Central memory CD8-positive, alpha-beta T cell (primary cell): Measurements from ENCODE around the gene LRP5.
"Not testable (repeated sequence)": the region's sequence is repeated elsewhere in the genome, so short reads cannot be mapped to it uniquely, and the experiment has no call there.

Source experiments
- ATAC-seq: fragments of 150-1000 bp; cut with Tn5 transposase; replicated peaks from 2 replicates; pipeline ENCODE4 v1.10.0; 2022; ENCODE audit warnings: mild to moderate bottlenecking, moderate FRiP score, moderate number of reproducible peaks; ENCODE audit not compliant: poor library complexity, severe bottlenecking; ENCODE audit errors: extremely low read depth
- DNase-seq, 2 donors: peaks; one replicate each; pipeline ENCODE4 v3.0.0; 2021; ENCODE audit warnings: low spot score in 2 of 2
- H3K27ac Mint-ChIP-seq: one replicate; pipeline ENCODE4 v1.8.0; 2022; ENCODE audit warnings: low read depth, mild to moderate bottlenecking, moderate library complexity, mixed read lengths
- H3K27me3 Mint-ChIP-seq: one replicate; pipeline ENCODE4 v1.8.0; 2022; ENCODE audit warnings: mixed read lengths
- H3K36me3 Mint-ChIP-seq: one replicate; pipeline ENCODE4 v1.8.0; 2022; ENCODE audit warnings: mild to moderate bottlenecking, moderate library complexity, mixed read lengths; ENCODE audit not compliant: insufficient read depth
- H3K4me1 Mint-ChIP-seq: one replicate; pipeline ENCODE4 v1.8.0; 2022; ENCODE audit warnings: mixed read lengths
- H3K4me3 Mint-ChIP-seq: one replicate; pipeline ENCODE4 v1.8.0; 2022; ENCODE audit warnings: mild to moderate bottlenecking, moderate library complexity, mixed read lengths
- H3K9me3 Mint-ChIP-seq: one replicate; pipeline ENCODE4 v1.8.0; 2022; ENCODE audit warnings: mixed read lengths

Gene LRP5

GRCh38 chr11:68457216-68457897, 145.0 kb downstream of the LRP5 start:
- Mint-ChIP-seq H3K4me1 (peaks cover 9% of the 10 kb centered on the region), H3K27ac (peak overlapping the region; percentile 46), H3K9me3 (no peaks in the 10 kb centered on the region), H3K4me3 (no peak overlapping the region), H3K27me3 (no peaks in the 10 kb centered on the region), H3K36me3 (peaks cover 18% of the 10 kb centered on the region)
- no peak for DNase-seq
- no peak for ATAC-seq

DNA sequence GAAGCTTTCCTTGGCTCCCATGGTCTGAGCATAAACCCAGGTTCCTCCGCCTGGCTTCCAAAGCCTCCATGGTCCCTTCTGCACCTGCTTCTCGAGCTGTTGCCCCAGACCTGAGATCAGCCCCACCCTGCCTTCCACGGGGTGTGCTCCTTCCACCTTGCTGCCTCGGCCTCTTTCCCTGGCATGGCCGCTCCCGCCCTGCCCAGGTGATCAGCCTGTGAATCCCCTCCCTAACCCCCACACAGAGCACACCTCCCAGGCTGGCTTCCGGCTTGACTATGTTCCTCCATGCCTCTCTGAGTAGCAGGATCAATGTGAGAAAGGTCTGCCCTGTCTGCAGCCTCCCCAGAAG, 145.5 kb downstream of the LRP5 start:
- DNase-seq (no peak), ATAC-seq (no peak)
- no peak overlapping the region for H3K4me3 Mint-ChIP-seq
- peaks cover 14% of the 10 kb centered on the region for H3K4me1 Mint-ChIP-seq
- peaks cover 18% of the 10 kb centered on the region for H3K36me3 Mint-ChIP-seq
- H3K27ac Mint-ChIP-seq = peak overlapping the region; percentile 46
- H3K27me3 Mint-ChIP-seq = no peaks in the 10 kb centered on the region
- H3K9me3 Mint-ChIP-seq = no peaks in the 10 kb centered on the region

DNA sequence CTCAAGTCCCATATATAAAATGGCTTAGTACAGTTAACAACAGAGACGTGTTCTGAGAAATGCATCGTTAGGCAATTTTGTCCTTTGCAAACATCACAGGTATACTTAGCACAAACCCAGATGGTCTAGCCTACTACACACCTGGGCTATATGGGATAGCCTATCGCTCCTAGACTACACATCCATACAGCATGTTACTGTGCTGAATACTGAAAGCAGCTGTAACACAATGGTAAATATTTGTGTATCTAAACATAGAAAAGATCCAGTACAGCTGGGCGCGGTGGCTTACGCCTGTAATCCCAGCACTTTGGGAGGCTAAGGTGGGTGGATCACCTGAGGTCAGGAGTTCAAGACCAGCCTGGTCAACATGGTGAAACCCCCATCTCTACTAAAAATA, 145.9 kb downstream of the LRP5 start:
- DNase-seq, ATAC-seq, H3K27me3 Mint-ChIP-seq, H3K9me3 Mint-ChIP-seq: not testable (repeated sequence)
- peak overlapping the region; percentile 46 for H3K27ac Mint-ChIP-seq
- H3K4me1 Mint-ChIP-seq = peaks cover 18% of the 10 kb centered on the region
- peaks cover 18% of the 10 kb centered on the region for H3K36me3 Mint-ChIP-seq
- H3K4me3 Mint-ChIP-seq = peak overlapping the region; percentile 40

- Mint-ChIP-seq H3K4me1 (peaks cover 35% of the 10 kb centered on the region), H3K4me3 (peak overlapping the region; percentile 73), H3K27me3 (no peaks in the 10 kb centered on the region), H3K9me3 (no peaks in the 10 kb centered on the region), H3K36me3 (peaks cover 18% of the 10 kb centered on the region), H3K27ac (peak overlapping the region; percentile 97)
- peak; percentile 91 to 94 for DNase-seq
- ATAC-seq = peak; percentile 94
These were observed 147.7 kb downstream of the LRP5 start for GRCh38 chr11:68459886-68460740.

- H3K4me3 Mint-ChIP-seq = peak within 1 kb of the TSS; percentile 73
- H3K9me3 Mint-ChIP-seq = no peaks in the 10 kb centered on the region
- H3K36me3 Mint-ChIP-seq = peaks cover 18% of the 10 kb centered on the region
- peak; percentile 22 for ATAC-seq
- no peak for DNase-seq
- H3K27ac Mint-ChIP-seq = peak within 1 kb of the TSS; percentile 97
- H3K27me3 Mint-ChIP-seq = no peaks in the 10 kb centered on the region
- peaks cover 43% of the 10 kb centered on the region for H3K4me1 Mint-ChIP-seq
These were observed 148.6 kb downstream of the LRP5 start, which contains the start of gene PPP6R3 for GRCh38 chr11:68460741-68461574. PPP6R3 (plus strand) TSS chr11:68460752; CDS start chr11:68537665, 76,913 bp downstream.

DNA sequence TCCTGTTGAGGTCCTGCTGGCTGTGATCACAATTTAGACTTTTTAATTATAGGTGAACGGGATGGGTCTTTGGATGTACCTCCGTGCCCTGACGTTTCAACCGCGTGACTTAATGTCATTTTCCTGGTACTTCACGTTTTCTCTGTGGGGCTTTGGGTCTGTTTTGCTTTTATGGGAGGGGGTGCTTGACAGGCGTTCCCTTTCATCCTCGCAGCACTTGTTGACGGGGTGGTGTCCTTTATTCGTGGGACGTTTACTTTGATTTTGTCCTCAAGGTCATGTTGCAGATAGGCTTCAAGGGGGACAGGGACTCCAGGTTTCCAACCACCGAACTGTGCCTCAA, 149.2 kb downstream of the LRP5 start:
- H3K27me3 Mint-ChIP-seq = no peaks in the 10 kb centered on the region
- no peak for ATAC-seq
- no peaks in the 10 kb centered on the region for H3K9me3 Mint-ChIP-seq
- H3K4me3 Mint-ChIP-seq = peak overlapping the region; percentile 73
- peak overlapping the region; percentile 70 for H3K27ac Mint-ChIP-seq
- no peak for DNase-seq
- H3K36me3 Mint-ChIP-seq = peaks cover 18% of the 10 kb centered on the region
- H3K4me1 Mint-ChIP-seq = peaks cover 46% of the 10 kb centered on the region

DNA sequence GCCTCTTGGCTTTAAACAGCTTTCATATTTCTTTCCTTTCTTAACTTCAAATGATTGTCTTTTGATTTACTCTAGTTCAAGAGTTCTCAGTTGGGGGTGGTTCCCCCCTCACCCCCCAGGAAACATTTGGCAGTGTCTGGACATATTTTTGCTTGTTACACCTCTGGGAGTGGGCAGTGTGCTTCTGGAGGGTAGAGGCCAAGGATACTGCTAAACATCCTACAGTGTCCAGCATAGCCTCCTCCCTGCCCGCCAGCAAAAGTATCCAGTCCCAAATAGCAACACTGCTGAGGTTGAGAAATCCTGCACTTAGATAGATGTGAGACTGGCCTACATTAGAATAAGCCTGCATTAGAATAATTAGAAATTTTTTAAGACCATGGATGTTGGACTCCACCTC, 151.3 kb downstream of the LRP5 start:
- H3K9me3 Mint-ChIP-seq = no peaks in the 10 kb centered on the region
- peaks cover 16% of the 10 kb centered on the region for H3K36me3 Mint-ChIP-seq
- H3K4me1 Mint-ChIP-seq = peaks cover 62% of the 10 kb centered on the region
- DNase-seq (no peak), ATAC-seq (no peak)
- H3K27ac Mint-ChIP-seq = peak overlapping the region; percentile 2
- H3K27me3 Mint-ChIP-seq = no peaks in the 10 kb centered on the region
- peak overlapping the region; percentile 73 for H3K4me3 Mint-ChIP-seq

- Mint-ChIP-seq H3K4me3 (peak overlapping the region; percentile 41), H3K36me3 (peaks cover 15% of the 10 kb centered on the region), H3K27ac (peak overlapping the region; percentile 80), H3K4me1 (peaks cover 90% of the 10 kb centered on the region), H3K27me3 (no peaks in the 10 kb centered on the region), H3K9me3 (no peaks in the 10 kb centered on the region)
- DNase-seq (no peak), ATAC-seq (no peak)
These were observed 154.9 kb downstream of the LRP5 start for GRCh38 chr11:68467201-68467834.

- ATAC-seq (peak; percentile 39), DNase-seq (no peak)
- peak overlapping the region; percentile 80 for H3K27ac Mint-ChIP-seq
- peaks cover 90% of the 10 kb centered on the region for H3K4me1 Mint-ChIP-seq
- no peaks in the 10 kb centered on the region for H3K9me3 Mint-ChIP-seq
- H3K27me3 Mint-ChIP-seq = no peaks in the 10 kb centered on the region
- H3K36me3 Mint-ChIP-seq = peaks cover 19% of the 10 kb centered on the region
- H3K4me3 Mint-ChIP-seq = peak overlapping the region; percentile 51
These were observed 155.9 kb downstream of the LRP5 start for GRCh38 chr11:68468217-68468828.

DNA sequence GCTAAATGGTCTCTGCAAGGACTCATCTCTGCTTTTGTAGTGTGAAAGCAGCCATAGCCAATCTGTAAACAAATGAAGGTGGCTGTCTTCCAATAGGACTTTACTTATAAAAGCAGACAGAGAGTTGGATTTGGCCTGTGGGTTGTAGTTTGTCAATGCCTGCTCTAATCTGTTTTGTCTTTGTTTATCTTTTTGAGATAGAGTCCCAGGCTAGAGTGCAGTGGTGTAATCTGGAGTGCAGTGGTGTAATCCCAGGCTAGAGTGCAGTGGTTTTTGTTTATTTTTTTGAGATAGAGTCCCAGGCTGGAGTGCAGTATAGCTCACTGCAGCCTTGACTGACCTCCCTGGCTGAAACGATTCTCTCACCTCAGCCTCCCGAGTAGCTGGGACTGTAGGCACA, 156.7 kb downstream of the LRP5 start:
- peak overlapping the region; percentile 80 for H3K27ac Mint-ChIP-seq
- DNase-seq (no peak), ATAC-seq (no peak)
- no peak overlapping the region for H3K4me3 Mint-ChIP-seq
- peaks cover 22% of the 10 kb centered on the region for H3K36me3 Mint-ChIP-seq
- H3K9me3 Mint-ChIP-seq = no peaks in the 10 kb centered on the region
- H3K4me1 Mint-ChIP-seq = peaks cover 90% of the 10 kb centered on the region
- no peaks in the 10 kb centered on the region for H3K27me3 Mint-ChIP-seq

GRCh38 chr11:68469642-68470041, 157.3 kb downstream of the LRP5 start:
- no peaks in the 10 kb centered on the region for H3K27me3 Mint-ChIP-seq
- peaks cover 89% of the 10 kb centered on the region for H3K4me1 Mint-ChIP-seq
- peaks cover 22% of the 10 kb centered on the region for H3K36me3 Mint-ChIP-seq
- no peak for ATAC-seq
- peak overlapping the region; percentile 78 for H3K4me3 Mint-ChIP-seq
- H3K9me3 Mint-ChIP-seq = no peaks in the 10 kb centered on the region
- no peak for DNase-seq
- peak overlapping the region; percentile 88 for H3K27ac Mint-ChIP-seq
